NCI-H1092 (cell line): ENCODE data around the gene ANKH.

Experiments used
- DNase-seq: peaks from one replicate; lab custom pipeline; 2025; lab: John Stamatoyannopoulos, UW

ANKH gene

GRCh38 chr5:14759744-14760547 is 111.6 kb downstream of the ANKH start:
- no peak for DNase-seq

- no peak for DNase-seq
Observed at GRCh38 chr5:14757850-14758249, 113.7 kb downstream of the ANKH start.

GRCh38 chr5:14756478-14756877 is 115.1 kb downstream of the ANKH start:
- DNase-seq, result peak; percentile 12

- no peak for DNase-seq
Observed at GRCh38 chr5:14753947-14754346, 117.6 kb downstream of the ANKH start.

GRCh38 chr5:14753292-14753691 is 118.3 kb downstream of the ANKH start:
- no peak for DNase-seq

- DNase-seq, result no peak
Observed at GRCh38 chr5:14752497-14753071, 119.0 kb downstream of the ANKH start.

GRCh38 chr5:14750712-14751111 is 120.9 kb downstream of the ANKH start:
- no peak for DNase-seq

- DNase-seq, result no peak
Observed at GRCh38 chr5:14749579-14750101, 121.9 kb downstream of the ANKH start.

GRCh38 chr5:14748180-14748900 is 123.2 kb downstream of the ANKH start:
- no peak for DNase-seq

GRCh38 chr5:14745753-14746152 is 125.8 kb downstream of the ANKH start:
- DNase-seq, result no peak

GRCh38 chr5:14745188-14745563 is 126.4 kb downstream of the ANKH start:
- DNase-seq, result no peak

GRCh38 chr5:14744296-14745187 is 127.0 kb downstream of the ANKH start:
- no peak for DNase-seq

- no peak for DNase-seq
Observed at GRCh38 chr5:14743601-14744295, 127.8 kb downstream of the ANKH start.

- no peak for DNase-seq
Observed at GRCh38 chr5:14742498-14742897, 129.1 kb downstream of the ANKH start.

- no peak for DNase-seq
Observed at GRCh38 chr5:14741801-14742440, 129.7 kb downstream of the ANKH start.

GRCh38 chr5:14741131-14741530 is 130.4 kb downstream of the ANKH start:
- no peak for DNase-seq

GRCh38 chr5:14739981-14740380 is 131.6 kb downstream of the ANKH start:
- no peak for DNase-seq

- no peak for DNase-seq
Observed at GRCh38 chr5:14739538-14739937, 132.0 kb downstream of the ANKH start.

GRCh38 chr5:14738050-14738449 is 133.5 kb downstream of the ANKH start:
- no peak for DNase-seq

- no peak for DNase-seq
Observed at GRCh38 chr5:14737291-14737690, 134.3 kb downstream of the ANKH start.

GRCh38 chr5:14735944-14736343 is 135.6 kb downstream of the ANKH start:
- DNase-seq, result no peak
